Occipital lobe (tissue), 2 donors: Measurements from ENCODE around the gene ANTXR1. TPM values are rescaled to one million over a fixed set of nuclear protein-coding genes. Genes with fewer than 3 reads are reported as not detected.
"Not testable (repeated sequence)": the region's sequence is repeated elsewhere in the genome, so short reads cannot be mapped to it uniquely, and the experiment has no call there.

ENCODE experiments used
- DNase-seq: peaks from one replicate; lab custom pipeline; 2025; lab: John Stamatoyannopoulos, UW
- total RNA-seq: library from RNA; depleted of rRNA; stranded (reverse); fragments of >200 nt; gene quantifications from one replicate; pipeline ENCODE4 v1.2.3, GENCODE V29; 2014

The ANTXR1 gene
- total RNA-seq, 1 donor from 2014 or later = 9.8 TPM

- no peak for DNase-seq
Observed at GRCh38 chr2:69226903-69227302, 213.9 kb downstream of the ANTXR1 start.

DNA sequence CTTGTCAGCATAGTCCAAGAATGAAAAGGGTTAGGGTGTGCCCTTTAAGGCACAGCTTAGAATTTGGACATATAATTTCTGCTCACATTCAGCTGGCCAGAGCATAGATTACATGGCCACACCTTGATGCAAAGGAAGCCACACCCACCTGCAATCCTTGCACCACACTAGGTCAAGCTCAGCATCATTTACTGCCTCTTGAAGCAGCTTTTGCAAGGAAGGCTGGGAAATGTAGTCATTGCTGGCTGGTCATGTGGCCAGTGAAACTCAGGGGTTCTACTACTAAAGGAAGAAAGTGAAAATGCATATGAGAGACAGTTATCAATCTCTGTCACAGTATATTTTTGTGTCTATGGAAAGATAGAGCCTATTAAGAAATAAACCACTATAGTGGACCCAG lies 214.7 kb downstream of the ANTXR1 start:
- DNase-seq = no peak

GRCh38 chr2:69230946-69231345 lies 218.0 kb downstream of the ANTXR1 start:
- not testable (repeated sequence) for DNase-seq

GRCh38 chr2:69231612-69232277 lies 218.8 kb downstream of the ANTXR1 start:
- DNase-seq = no peak

- not testable (repeated sequence) for DNase-seq
Observed at GRCh38 chr2:69235835-69236234, 222.9 kb downstream of the ANTXR1 start.

DNA sequence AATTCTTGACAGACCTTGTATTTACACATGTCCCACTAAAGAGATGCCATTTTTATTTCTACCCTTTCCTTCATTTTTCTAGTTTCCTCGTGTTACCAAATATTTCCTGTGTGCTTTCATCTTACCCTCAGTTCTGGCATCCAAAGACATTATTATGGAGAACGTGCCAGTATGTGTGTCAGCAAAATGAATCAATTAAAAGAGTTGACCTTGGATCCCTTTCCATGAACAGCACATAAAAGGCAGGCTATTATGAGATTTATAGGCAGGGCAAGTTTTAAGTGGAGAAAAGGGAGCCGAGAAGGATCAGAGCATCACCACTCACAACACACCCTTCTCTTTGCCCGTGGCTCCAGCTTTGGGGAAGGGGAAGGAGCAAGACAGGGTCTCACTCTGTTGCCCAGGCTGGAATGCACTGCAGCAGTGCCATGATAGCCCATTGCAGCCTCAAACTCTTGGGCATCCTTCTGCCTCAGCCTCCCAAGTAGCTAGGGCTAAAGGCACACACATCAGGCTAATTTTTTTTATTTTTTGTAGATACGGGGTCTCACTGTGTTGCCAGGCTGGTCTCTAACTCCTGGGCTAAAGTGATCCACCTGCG lies 224.2 kb downstream of the ANTXR1 start:
- DNase-seq = no peak

DNA sequence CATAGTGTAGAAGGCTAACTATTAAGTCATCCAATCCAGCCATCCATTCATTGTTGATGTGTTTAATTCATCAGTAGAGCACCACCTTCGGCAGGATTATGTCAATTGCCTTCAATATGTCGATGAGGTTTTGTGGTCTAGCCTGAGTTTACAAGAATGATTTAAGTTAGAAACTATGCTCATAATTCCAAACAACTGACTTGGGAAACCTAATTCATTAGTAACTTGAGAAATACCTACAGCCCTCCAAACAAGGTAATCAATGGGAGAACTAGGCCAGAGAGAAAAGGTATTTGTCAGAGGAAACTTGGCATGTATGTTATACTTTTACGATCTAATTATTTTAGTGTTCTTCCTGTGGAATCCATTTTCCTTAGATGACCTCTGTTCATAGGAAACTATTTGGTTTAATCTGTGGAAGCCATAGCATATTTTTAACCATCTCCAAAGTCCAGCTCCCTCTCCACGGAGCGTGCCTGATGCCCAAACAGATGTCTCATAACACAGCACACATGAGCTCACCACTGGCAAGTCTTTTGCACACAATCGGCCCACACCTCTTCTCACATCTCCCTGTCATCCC lies 225.6 kb downstream of the ANTXR1 start:
- no peak for DNase-seq

DNA sequence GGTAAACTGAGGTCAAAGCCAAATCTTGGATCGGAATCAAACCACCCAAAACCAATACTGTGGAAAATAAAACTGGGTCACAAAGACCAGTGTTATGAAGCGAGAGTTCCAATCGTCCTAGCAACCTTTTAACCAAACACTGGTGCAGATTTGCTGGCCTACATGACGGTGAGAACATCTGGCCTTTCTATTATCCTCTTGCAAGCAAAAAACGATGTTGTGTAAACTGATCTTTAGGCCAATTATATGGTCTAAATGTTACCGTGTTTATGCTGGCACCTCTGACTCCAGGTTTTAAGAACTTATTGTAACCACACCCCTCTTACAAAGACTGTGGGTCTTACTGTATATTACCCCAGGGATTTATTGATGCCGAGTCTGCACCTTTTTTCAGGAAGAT lies 228.1 kb downstream of the ANTXR1 start:
- DNase-seq = no peak

- DNase-seq = no peak
Observed at GRCh38 chr2:69241664-69242514, 228.9 kb downstream of the ANTXR1 start.

DNA sequence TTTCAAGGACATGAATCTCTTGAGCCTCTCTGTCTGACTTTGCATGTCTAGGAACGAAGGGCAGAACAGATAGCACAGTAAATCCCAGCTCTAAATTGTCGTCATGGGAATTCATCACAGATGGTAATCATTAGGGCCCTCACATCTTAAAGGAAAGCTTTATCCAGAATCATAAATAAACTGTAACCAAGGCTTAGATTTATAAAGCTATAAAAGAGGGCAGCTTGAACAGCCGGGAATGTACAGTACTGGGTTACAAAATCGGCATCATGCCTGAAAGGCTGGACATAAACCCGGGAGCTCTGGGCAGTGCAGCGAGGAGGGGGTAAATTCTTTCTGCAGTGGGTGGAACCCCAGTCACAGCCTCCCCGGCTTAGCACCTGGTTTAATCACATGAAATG lies 229.7 kb downstream of the ANTXR1 start:
- DNase-seq = no peak

DNA sequence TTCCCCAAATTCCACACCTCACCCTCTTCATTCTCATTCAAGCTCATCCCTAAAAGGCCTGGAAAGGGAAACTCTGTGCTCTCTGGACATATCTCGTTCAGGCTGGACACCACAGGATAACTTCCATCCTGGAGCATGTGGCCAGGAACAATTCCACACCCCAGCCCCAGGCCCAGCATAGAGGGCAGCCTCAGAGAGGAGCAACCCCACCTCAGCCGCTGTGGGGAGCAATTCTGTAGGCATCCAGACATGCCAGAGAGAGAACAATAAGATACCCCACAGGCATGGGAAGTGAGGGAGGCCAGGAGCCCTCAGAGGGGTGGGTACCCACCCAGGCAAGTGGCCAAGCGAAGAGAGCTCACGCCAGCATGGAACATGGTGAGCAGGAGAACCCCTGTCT lies 230.7 kb downstream of the ANTXR1 start:
- DNase-seq = no peak

- DNase-seq = no peak
Observed at GRCh38 chr2:69244882-69245281, 231.9 kb downstream of the ANTXR1 start.

DNA sequence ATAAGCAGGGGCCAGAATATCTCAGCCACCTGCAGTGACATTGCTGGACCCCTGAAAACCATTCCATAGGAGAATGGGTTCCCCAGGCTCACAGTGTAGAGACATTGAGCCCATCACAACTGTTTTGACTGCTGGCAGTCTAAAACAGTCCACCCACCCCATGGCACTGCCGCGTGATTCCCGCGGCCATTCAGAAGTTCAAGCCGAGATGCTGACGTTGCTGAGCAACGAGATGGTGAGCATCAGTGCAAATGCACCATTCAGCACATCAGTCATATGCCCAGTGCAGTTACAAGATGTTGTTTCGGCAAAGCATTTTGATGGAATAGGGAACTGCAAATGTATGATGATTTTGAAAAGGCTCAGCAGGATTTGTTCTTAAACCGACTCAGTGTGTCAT lies 234.6 kb downstream of the ANTXR1 start:
- no peak for DNase-seq

DNA sequence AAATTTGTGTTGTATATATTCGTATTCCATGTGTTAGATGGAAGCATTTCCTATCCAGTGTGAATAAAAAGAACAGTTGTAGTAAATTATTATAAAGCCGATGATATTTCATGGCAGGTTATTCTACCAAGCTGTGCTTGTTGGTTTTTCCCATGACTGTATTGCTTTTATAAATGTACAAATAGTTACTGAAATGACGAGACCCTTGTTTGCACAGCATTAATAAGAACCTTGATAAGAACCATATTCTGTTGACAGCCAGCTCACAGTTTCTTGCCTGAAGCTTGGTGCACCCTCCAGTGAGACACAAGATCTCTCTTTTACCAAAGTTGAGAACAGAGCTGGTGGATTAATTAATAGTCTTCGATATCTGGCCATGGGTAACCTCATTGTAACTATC lies 235.3 kb downstream of the ANTXR1 start:
- DNase-seq = no peak

- DNase-seq = no peak
Observed at GRCh38 chr2:69250981-69251380, 238.0 kb downstream of the ANTXR1 start.

GRCh38 chr2:69251943-69252342 lies 239.0 kb downstream of the ANTXR1 start:
- DNase-seq = no peak

- DNase-seq = no peak
Observed at GRCh38 chr2:69253112-69253511, 240.1 kb downstream of the ANTXR1 start.

DNA sequence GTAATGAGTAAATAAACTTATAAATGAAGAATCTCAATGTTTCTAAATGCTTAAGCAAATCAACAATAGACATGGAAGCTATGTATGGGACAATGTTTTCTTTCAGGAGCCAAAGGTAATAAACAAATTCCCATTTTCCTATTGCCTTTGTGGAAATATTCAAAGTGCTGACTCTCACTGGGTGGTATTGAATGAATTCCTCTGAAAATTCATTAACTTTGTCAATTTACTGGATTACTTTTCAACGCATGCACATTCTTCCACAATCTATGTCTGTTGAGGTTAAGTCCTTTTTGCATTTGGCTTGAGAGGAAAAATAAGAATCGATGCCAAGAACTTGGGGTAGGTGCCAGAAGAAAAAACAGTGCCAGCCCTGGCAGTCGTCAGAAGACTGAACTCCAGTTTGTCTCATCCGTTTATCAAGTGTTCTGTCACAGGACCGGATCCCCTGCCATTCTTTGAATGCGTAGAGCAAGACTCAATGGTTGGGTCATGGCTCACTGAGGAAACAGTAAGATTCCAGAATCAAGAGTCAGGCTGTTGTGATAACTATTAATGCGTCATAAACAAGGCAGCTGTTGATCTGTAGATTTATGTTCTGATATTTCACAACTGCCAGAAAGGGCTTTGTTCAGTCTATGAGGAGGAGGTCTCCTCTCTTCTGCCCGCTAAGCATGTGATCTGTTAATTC lies 240.8 kb downstream of the ANTXR1 start:
- DNase-seq = no peak

GRCh38 chr2:69255760-69256159 lies 242.8 kb downstream of the ANTXR1 start:
- no peak for DNase-seq

DNA sequence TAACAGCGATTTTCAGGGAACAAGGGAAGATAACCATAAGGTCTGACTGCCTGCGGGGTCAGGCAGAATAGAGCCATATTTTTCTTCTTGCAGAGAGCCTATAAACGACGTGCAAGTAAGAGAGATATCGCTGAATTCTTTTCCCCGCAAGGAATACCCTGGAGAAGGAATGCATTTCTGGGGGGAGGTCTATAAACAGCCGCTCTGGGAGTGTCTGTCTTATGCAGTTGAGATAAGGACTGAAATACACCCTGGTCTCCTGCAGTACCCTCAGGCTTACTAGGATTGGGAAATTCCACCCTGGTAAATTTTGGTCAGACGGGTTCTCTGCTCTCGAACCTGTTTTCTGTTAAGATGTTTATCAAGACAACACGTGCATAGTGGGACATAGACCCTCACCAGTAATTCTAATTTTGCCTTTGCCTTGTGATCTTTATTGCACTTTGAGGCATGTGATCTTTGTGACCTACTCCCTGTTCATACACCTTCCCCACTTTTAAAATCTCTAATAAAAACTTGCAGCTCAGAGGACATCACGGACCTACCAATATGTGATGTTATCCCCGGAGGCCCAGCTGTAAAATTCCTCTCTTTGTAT lies 247.1 kb downstream of the ANTXR1 start:
- DNase-seq = not testable (repeated sequence)

DNA sequence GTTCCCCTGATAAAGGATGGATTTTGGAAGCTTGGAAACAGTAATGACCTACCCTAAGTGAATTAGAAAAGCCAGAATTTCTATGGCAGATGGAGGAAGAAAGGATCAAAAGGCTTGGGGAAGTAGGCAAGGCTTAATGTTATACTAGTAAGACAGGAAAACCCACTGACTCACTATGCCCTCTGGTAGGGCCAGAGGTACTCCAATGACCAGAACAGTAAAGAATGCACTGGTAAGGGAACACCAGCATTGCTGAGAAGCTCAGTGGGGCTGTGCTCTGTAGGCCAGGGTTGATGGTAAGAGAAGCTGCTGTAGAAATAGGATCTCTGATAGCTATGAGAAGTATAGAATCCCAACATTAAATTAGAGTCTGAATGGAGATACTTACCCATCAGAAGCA lies 247.7 kb downstream of the ANTXR1 start:
- no peak for DNase-seq
